Loucy (cell line): Measurements from ENCODE around the gene RPUSD1.

Experiments used
- H2AFZ ChIP-seq: fragments of 200-600 bp; sonication (generic); 2 replicates; pipeline ENCODE4 v1.6.0; 2016; ENCODE audit warnings: antibody characterized with exemption, mild to moderate bottlenecking, low read length, moderate library complexity
- H3F3A ChIP-seq: fragments of 200-600 bp; 2 replicates; pipeline ENCODE4 v1.6.0; 2016; ENCODE audit warnings: antibody characterized with exemption, low read depth, mild to moderate bottlenecking
- H3K27me3 ChIP-seq: fragments of 200-600 bp; sonication (generic); 2 replicates; pipeline ENCODE4 v1.6.1; 2014; ENCODE audit warnings: low read length, mild to moderate bottlenecking; ENCODE audit not compliant: insufficient read depth, poor library complexity, severe bottlenecking
- H3K36me3 ChIP-seq: fragments of 200-600 bp; sonication (generic); 2 replicates; pipeline ENCODE4 v1.6.1; 2016; ENCODE audit warnings: low read length; ENCODE audit not compliant: insufficient read depth
- H3K4me1 ChIP-seq: fragments of 200-600 bp; sonication (generic); 2 replicates; pipeline ENCODE4 v1.5.1; 2014; ENCODE audit warnings: low read length, mild to moderate bottlenecking; ENCODE audit not compliant: insufficient read depth, poor library complexity, severe bottlenecking
- H3K4me2 ChIP-seq: fragments of 200-600 bp; sonication (generic); 2 replicates; pipeline ENCODE4 v1.6.0; 2014; ENCODE audit warnings: antibody characterized with exemption, low read length, low read depth, mild to moderate bottlenecking; ENCODE audit not compliant: poor library complexity, severe bottlenecking
- H3K4me3 ChIP-seq: fragments of 200-600 bp; sonication (generic); 2 replicates; pipeline ENCODE4 v1.5.1; 2014; ENCODE audit warnings: low read length, mild to moderate bottlenecking, mixed read lengths; ENCODE audit not compliant: poor library complexity, severe bottlenecking
- H3K79me2 ChIP-seq: fragments of 200-600 bp; sonication (generic); 2 replicates; pipeline ENCODE4 v1.6.1; 2014; ENCODE audit warnings: low read length; ENCODE audit not compliant: insufficient read depth
- H3K9ac ChIP-seq: fragments of 200-600 bp; sonication (generic); 2 replicates; pipeline ENCODE4 v1.6.0; 2014; ENCODE audit warnings: mild to moderate bottlenecking, low read depth, low read length, moderate library complexity; ENCODE audit not compliant: poor library complexity, severe bottlenecking
- H3K9me2 ChIP-seq: fragments of 200-600 bp; sonication (generic); replicated peaks from 2 replicates; pipeline ENCODE4 v1.6.1; 2016; ENCODE audit warnings: low read depth, low read length, mixed read lengths
- H3K9me3 ChIP-seq: fragments of 200-600 bp; sonication (generic); 2 replicates; pipeline ENCODE4 v1.6.1; 2014; ENCODE audit warnings: mild to moderate bottlenecking, antibody characterized with exemption, low read length, low read depth; ENCODE audit not compliant: insufficient read depth
- H4K20me1 ChIP-seq: fragments of 200-600 bp; sonication (generic); 2 replicates; pipeline ENCODE4 v1.6.0; 2014; ENCODE audit warnings: antibody characterized with exemption, low read length, mild to moderate bottlenecking; ENCODE audit not compliant: insufficient read depth, poor library complexity, severe bottlenecking
- CTCF ChIP-seq: fragments of 200-600 bp; sonication (generic); conservative IDR thresholded peaks from 2 replicates; pipeline ENCODE4 v1.5.1; 2014; ENCODE audit warnings: mild to moderate bottlenecking, antibody characterized with exemption, low read length
- EZH2phosphoT487 ChIP-seq: fragments of 200-600 bp; IDR thresholded peaks from 2 replicates; pipeline ENCODE4 v1.6.1; 2018; ENCODE audit warnings: antibody characterized with exemption, mild to moderate bottlenecking, moderate library complexity, borderline replicate concordance

RPUSD1 gene

DNA sequence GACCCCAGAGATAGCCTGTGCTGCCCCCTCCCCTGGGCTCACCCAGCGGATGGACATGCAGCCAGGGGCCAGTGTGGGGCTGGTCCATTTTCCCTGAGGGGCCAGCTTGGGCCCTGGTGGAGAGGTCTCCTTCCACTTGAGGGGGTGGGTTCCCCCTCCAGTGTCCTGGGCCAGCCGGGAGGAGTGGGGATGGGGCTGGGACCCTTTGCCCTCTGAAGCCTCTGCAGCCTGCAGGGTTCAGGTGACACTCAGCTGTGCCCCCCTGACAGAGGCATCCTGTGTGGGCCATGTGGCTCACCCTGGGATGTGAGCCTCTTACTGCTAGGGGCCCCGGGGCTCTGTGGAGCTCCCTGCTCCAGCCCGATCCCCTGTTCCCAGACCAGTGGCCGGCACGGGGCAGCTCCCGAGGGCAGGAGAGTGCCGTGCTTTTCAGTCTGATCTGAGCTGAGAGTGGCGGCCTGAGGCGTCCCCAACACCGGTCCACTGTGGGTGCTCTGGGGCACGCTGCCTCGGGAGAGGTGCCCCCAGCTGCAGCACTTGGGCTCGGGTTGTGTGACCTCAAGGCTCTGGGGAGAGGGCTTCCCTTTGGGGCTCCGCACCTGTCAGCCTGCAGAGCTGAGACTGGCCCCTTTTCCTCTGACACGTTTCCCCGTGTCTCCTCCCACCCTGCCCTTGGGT, 12.8 kb upstream of the RPUSD1 start:
- H3K36me3 ChIP-seq, result no peaks in the 10 kb centered on the region
- H3K4me2 ChIP-seq, result no peak overlapping the region
- H3K27me3 ChIP-seq, result no peaks in the 10 kb centered on the region
- H3K4me3 ChIP-seq, result no peak overlapping the region
- TF ChIP-seq CTCF, result no peak
- no peak for TF ChIP-seq EZH2phosphoT487
- no peaks in the 10 kb centered on the region for H3K9me2 ChIP-seq
- no peaks in the 10 kb centered on the region for H3K9me3 ChIP-seq
- no peaks in the 10 kb centered on the region for H4K20me1 ChIP-seq
- no peak overlapping the region for H2AFZ ChIP-seq
- no peaks in the 10 kb centered on the region for H3K79me2 ChIP-seq
- no peaks in the 10 kb centered on the region for H3F3A ChIP-seq
- H3K4me1 ChIP-seq, result no peaks in the 10 kb centered on the region
- H3K9ac ChIP-seq, result no peak overlapping the region

DNA sequence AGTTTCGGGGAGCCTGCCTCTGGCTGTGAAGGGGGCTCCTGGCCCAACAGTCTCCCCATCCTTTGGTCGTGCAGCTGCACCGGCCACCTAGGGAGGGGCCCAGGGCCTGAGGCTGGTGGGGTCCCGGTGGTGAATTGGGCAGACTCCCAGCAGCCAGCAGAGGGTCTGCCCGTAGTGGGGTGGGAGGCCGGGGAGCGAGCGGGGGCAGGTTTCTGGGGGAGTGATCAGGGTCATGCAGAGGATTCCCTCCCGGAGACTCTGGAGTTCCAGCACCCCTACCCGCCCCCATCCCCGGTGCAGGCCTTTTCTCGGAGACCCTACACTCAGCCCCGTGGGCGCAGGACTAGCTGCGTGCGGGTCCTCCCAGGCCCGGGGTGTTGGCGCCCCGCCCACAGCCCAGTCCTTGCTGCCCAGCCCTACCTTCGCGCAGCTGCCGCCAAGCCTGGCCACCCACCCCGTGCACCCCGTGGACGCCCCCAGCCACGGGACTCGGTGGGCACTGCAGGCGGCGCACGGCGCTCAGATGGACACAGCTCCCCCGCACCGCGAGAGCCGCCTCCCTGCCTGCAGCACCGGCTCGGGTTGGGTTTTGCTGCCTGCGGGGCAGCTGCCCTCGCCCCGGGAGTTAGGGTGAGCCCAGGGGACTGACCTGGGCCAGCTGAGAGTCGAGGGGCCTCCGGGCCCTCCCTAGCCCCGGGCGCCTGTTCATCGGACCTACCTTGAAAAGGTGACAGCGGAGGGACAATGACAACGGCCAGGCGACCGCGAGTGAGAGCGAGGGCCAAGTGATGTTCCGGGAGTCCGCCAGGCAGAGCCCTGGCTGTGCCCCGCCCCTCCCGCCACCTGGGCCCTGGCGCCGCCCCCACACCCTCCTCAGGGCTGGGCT, 12.0 kb upstream of the RPUSD1 start, which contains the start of gene GNG13:
Gene GNG13 (minus strand): TSS at position 787 of the 886 bp plus-strand sequence. CDS start 1,657 bp downstream, outside the sequence.
- H2AFZ ChIP-seq, result no peak within 1 kb of the TSS
- no peaks in the 10 kb centered on the region for H3F3A ChIP-seq
- H3K36me3 ChIP-seq, result no peaks in the 10 kb centered on the region
- no peaks in the 10 kb centered on the region for H3K9me2 ChIP-seq
- no peak within 1 kb of the TSS for H3K4me2 ChIP-seq
- no peaks in the 10 kb centered on the region for H3K9me3 ChIP-seq
- TF ChIP-seq CTCF (no peak), EZH2phosphoT487 (no peak)
- H3K4me1 ChIP-seq, result no peaks in the 10 kb centered on the region
- H4K20me1 ChIP-seq, result no peaks in the 10 kb centered on the region
- H3K79me2 ChIP-seq, result no peaks in the 10 kb centered on the region
- no peaks in the 10 kb centered on the region for H3K27me3 ChIP-seq
- no peak within 1 kb of the TSS for H3K9ac ChIP-seq
- no peak within 1 kb of the TSS for H3K4me3 ChIP-seq

DNA sequence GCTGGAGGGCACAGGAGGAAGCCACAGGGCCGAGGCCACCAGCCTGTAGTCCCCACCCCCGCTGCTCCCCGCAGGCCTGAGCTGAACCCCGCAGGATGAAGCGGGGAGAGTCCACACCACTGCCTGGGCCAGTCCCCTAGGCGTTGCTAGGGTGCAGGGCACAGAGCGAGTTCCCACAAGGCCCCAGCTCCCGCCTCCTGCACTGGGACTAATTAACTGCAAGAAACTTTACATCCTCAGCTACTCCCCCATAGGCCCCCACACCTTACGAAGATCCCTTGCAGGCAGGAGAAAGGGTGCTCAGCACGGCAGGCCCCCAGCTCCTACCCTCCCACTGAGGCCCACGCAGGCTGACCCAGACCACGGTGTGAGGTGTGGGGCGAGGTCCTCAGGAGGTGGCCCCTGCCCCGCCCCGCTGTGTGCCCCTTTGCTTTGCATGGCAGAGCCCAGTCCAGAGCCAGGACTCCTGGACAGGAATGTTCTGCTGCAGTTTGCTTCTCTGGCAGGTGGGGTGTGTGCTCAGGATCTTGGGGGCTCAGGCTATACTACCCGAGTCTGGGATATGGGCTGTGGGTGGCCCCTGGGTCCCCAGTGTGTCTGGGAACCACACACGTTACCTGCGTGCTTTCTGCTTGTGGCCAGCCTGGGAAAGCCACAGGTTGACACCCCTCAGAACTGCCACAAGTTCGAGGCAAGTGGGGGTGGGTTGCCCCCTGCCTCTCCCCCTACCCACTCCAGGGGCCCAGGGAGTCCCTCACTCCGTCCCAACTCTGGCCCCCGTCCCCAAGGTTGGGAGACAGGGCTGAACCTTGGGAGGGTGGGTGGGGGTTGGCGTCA, 11.1 kb upstream of the RPUSD1 start:
- no peaks in the 10 kb centered on the region for H3K27me3 ChIP-seq
- TF ChIP-seq EZH2phosphoT487 (no peak), CTCF (no peak)
- H2AFZ ChIP-seq, result no peak overlapping the region
- H3K4me2 ChIP-seq, result no peak overlapping the region
- H3F3A ChIP-seq, result no peaks in the 10 kb centered on the region
- no peaks in the 10 kb centered on the region for H3K79me2 ChIP-seq
- no peak overlapping the region for H3K9ac ChIP-seq
- no peaks in the 10 kb centered on the region for H4K20me1 ChIP-seq
- no peak overlapping the region for H3K4me3 ChIP-seq
- H3K9me2 ChIP-seq, result no peaks in the 10 kb centered on the region
- H3K9me3 ChIP-seq, result no peaks in the 10 kb centered on the region
- H3K36me3 ChIP-seq, result no peaks in the 10 kb centered on the region
- no peaks in the 10 kb centered on the region for H3K4me1 ChIP-seq
